ENCODE measurements around the gene DENND10. TPM values are rescaled to one million over a fixed set of nuclear protein-coding genes. Genes with fewer than 3 reads are reported as not detected.
"Not testable (repeated sequence)": the region's sequence is repeated elsewhere in the genome, so short reads cannot be mapped to it uniquely, and the experiment has no call there.

DENND10 gene
- total RNA-seq, 2 experiments from 2014 or later = 39.9 to 41.3 TPM

GRCh38 chr10:119135513-119135881 is 31.6 kb downstream of the DENND10 start:
- no peaks in the 10 kb centered on the region for H3K9me3 Mint-ChIP-seq (ENCODE audit: insufficient read depth)
- peaks cover 64% of the 10 kb centered on the region for H3K4me1 Mint-ChIP-seq (ENCODE audit: low read depth)
- CTCF ChIA-PET = interaction anchor here (0.7 kb wide), 1 partner anchor 18 kb away, joined by 3 read pairs; no protein-coding TSS in a partner anchor
- H3K27me3 Mint-ChIP-seq (ENCODE audit: low read depth) = no peaks in the 10 kb centered on the region
- peaks cover 66% of the 10 kb centered on the region for H3K36me3 Mint-ChIP-seq (ENCODE audit: low read depth)
- DNase-seq = no peak
- POLR2A ChIA-PET = no interaction called here
- no peak overlapping the region for H3K4me3 Mint-ChIP-seq
- H3K27ac Mint-ChIP-seq = peak overlapping the region; percentile 6
- no peak for ATAC-seq

DNA sequence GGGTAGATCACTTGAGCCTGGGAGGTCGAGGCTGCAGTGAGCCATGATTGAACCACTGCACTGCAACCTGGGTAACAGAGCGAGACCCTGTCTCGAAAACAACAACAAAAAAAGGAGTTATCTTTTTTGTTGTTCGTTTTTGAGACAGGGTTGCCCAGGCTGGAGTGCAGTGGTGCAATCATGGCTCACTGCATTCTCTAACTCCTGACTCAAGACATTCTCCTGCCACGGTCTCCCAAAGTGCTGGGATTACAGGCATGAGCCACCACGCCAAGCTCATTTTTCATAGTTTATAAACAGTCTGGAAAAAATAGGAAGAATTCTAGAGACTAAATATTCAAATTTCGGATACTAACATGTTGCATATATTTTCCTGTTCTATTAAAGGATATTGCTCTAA is 32.2 kb downstream of the DENND10 start:
- H3K4me1 Mint-ChIP-seq (ENCODE audit: low read depth) = peaks cover 59% of the 10 kb centered on the region
- H3K4me3 Mint-ChIP-seq = no peak overlapping the region
- POLR2A ChIA-PET = interaction anchor here (0.9 kb wide), 1 partner anchor 25 kb away, joined by 3 read pairs; no protein-coding TSS in a partner anchor
- no peaks in the 10 kb centered on the region for H3K9me3 Mint-ChIP-seq (ENCODE audit: insufficient read depth)
- no peak for ATAC-seq
- H3K36me3 Mint-ChIP-seq (ENCODE audit: low read depth) = peaks cover 66% of the 10 kb centered on the region
- CTCF ChIA-PET = interaction anchor here (0.7 kb wide), 1 partner anchor 17 kb away, joined by 3 read pairs; no protein-coding TSS in a partner anchor
- H3K27me3 Mint-ChIP-seq (ENCODE audit: low read depth) = no peaks in the 10 kb centered on the region
- DNase-seq = no peak
- no peak overlapping the region for H3K27ac Mint-ChIP-seq

DNA sequence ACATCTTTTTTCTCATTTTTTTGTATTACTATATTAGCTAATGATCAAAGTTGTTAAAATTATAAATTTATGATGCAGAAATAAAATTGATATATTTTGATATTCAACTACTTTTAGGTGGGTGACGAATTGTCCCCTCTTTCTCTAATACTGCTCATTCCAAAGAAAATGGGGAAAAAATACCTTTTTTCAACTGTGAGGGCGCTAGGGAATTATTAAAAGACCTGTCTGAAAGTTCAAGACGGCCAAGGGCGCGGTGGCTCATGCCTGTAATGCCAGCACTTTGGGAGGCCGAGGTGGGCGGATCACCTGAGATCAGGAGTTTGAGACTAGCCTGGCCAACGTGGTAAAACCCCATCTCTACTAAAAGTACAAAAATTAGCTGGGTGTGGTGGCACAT is 34.0 kb downstream of the DENND10 start:
- Mint-ChIP-seq H3K36me3 (ENCODE audit: low read depth) (peaks cover 56% of the 10 kb centered on the region), H3K4me1 (ENCODE audit: low read depth) (peaks cover 42% of the 10 kb centered on the region)
- H3K27me3 Mint-ChIP-seq (ENCODE audit: low read depth); POLR2A ChIA-PET; H3K4me3 Mint-ChIP-seq; ATAC-seq; H3K27ac Mint-ChIP-seq; H3K9me3 Mint-ChIP-seq (ENCODE audit: insufficient read depth); DNase-seq: not testable (repeated sequence)
- CTCF ChIA-PET = interaction anchor here (0.7 to 3.1 kb wide), 3 partner anchors 61 to 722 kb away, joined by 3 to 21 read pairs (median 3); no protein-coding TSS in a partner anchor

GRCh38 chr10:119138346-119139306 is 34.7 kb downstream of the DENND10 start:
- Mint-ChIP-seq H3K27me3 (ENCODE audit: low read depth) (no peaks in the 10 kb centered on the region), H3K4me3 (no peak overlapping the region), H3K4me1 (ENCODE audit: low read depth) (peaks cover 35% of the 10 kb centered on the region), H3K36me3 (ENCODE audit: low read depth) (peaks cover 52% of the 10 kb centered on the region), H3K9me3 (ENCODE audit: insufficient read depth) (no peaks in the 10 kb centered on the region), H3K27ac (peak overlapping the region; percentile 73)
- ATAC-seq (no peak), DNase-seq (no peak)
- ChIA-PET CTCF (interaction anchor here (0.7 to 3.1 kb wide), 4 partner anchors 23 to 721 kb away, joined by 3 to 21 read pairs (median 4); no protein-coding TSS in a partner anchor), POLR2A (no interaction called here)

DNA sequence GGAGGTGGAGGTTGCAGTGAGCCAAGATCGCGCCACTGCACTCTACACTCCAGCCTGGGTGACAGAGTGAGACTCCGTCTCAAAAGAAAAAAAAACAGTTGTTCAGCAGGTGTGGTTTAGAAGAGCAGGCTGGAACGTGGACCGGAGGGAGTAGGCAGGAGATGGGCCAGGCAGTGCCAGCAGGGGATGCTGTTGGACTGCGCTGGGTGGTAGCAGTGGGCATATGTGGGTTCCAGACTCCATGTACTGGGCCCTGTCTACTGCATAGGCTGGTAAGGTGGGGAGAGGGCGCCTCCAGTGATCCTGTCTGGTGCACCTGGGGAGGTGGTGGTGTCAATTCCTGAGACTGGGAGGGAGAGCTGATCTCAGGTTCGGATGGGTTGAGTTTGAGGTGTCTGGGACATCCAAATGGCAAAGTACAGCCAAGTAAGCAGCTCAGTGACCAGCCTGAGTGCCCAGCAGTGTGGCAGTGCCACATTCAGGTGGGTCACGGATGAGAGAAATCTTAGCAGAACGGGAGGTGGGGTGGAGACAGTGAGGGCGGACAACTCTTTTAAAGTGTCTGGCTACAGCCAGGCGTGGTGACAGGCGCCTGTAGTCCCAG is 35.7 kb downstream of the DENND10 start:
- CTCF ChIA-PET = interaction anchor here (0.7 to 3.1 kb wide), 9 partner anchors 13 to 93 kb away, joined by 3 to 21 read pairs (median 3); no protein-coding TSS in a partner anchor
- ATAC-seq (peak; percentile 83), DNase-seq (peak; percentile 62)
- H3K27ac Mint-ChIP-seq = peak overlapping the region; percentile 73
- POLR2A ChIA-PET = interaction anchor here (0.8 kb wide), 1 partner anchor 25 kb away, joined by 4 read pairs; no protein-coding TSS in a partner anchor
- no peaks in the 10 kb centered on the region for H3K9me3 Mint-ChIP-seq (ENCODE audit: insufficient read depth)
- H3K36me3 Mint-ChIP-seq (ENCODE audit: low read depth) = peaks cover 46% of the 10 kb centered on the region
- no peak overlapping the region for H3K4me3 Mint-ChIP-seq
- H3K27me3 Mint-ChIP-seq (ENCODE audit: low read depth) = no peaks in the 10 kb centered on the region
- peaks cover 26% of the 10 kb centered on the region for H3K4me1 Mint-ChIP-seq (ENCODE audit: low read depth)

DNA sequence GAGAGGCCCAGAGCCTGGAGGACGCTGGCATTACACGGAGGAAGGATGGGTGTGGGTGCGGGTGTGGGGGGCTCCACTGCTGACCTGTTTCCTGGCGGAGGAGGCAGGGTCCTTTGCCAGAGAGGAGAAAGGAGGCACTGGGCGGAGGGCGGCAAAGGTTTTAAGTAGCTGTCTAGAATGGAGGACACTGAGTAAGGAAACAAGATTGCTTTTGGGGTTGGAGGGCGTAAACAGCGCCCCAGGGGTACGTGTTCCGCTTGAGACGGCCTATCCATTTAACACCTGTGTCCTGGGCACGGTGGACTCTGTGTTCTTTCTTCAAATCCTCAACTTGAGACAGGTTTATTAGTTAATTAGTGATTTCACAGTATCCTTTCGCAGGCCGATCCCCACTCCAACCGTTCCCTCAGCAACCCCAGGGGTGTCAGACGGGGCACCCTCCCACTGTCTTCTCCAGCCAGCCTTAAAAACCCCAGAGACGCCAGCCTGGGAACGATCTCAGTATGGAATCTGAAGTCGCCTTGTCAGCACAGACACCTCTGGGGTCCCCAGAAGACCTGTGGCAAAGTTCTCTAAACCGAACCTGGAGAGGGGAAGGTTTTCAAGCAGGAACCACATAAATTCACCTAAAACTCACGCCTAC is 36.8 kb downstream of the DENND10 start:
- CTCF ChIA-PET = interaction anchor here (0.9 to 3.1 kb wide), 4 partner anchors 36 to 58 kb away, joined by 3 to 21 read pairs (median 3); no protein-coding TSS in a partner anchor
- Mint-ChIP-seq H3K27ac (no peak overlapping the region), H3K4me1 (ENCODE audit: low read depth) (peaks cover 20% of the 10 kb centered on the region), H3K27me3 (ENCODE audit: low read depth) (no peaks in the 10 kb centered on the region), H3K4me3 (no peak overlapping the region), H3K36me3 (ENCODE audit: low read depth) (peaks cover 40% of the 10 kb centered on the region), H3K9me3 (ENCODE audit: insufficient read depth) (no peaks in the 10 kb centered on the region)
- no peak for ATAC-seq
- DNase-seq = no peak
- POLR2A ChIA-PET = no interaction called here

DNA sequence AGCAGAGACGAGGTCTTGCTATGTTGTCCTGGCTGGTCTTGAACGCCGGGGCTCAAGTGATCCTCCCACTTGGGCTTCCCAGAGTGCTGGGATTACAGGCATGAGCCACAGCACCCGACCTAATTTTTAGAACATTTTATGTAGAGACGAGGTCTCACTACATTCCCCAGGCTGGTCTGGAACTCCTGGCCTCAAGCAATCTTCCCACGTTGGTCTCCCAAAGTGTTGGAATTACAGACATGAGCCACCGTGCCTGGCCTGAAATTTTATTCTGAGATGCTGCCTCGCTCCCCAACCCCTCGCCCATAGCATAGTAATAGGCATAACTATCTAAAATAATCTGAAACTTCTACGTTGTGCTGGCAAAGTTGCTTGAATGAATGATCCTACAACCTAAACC is 39.7 kb downstream of the DENND10 start:
- ChIA-PET POLR2A (no interaction called here), CTCF (no interaction called here)
- Mint-ChIP-seq H3K36me3 (ENCODE audit: low read depth) (peaks cover 43% of the 10 kb centered on the region), H3K9me3 (ENCODE audit: insufficient read depth) (no peaks in the 10 kb centered on the region), H3K4me1 (ENCODE audit: low read depth) (peaks cover 10% of the 10 kb centered on the region), H3K4me3 (no peak overlapping the region), H3K27ac (no peak overlapping the region), H3K27me3 (ENCODE audit: low read depth) (no peaks in the 10 kb centered on the region)
- DNase-seq (no peak), ATAC-seq (no peak)

DNA sequence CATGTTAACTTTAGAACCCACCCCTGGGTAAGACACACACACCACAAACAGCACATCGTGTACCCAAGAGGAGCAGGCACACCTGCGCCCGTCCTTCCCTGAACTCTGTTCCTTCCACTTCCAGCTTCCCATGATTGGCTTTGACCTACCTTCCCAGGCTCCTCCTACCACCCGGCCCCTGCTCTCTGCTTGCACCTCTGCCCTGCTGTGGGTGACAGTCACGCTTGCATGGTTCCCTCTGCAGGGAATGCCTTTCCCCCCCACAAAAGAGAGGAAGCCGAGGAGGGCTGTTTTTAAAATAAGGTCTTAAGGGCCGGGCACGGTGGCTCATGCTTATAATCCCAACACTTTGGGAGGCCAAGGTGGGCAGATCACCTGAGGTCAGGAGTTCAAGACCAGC is 45.2 kb downstream of the DENND10 start:
- POLR2A ChIA-PET = no interaction called here
- no peaks in the 10 kb centered on the region for H3K4me1 Mint-ChIP-seq (ENCODE audit: low read depth)
- H3K27me3 Mint-ChIP-seq (ENCODE audit: low read depth) = no peaks in the 10 kb centered on the region
- ATAC-seq (no peak), DNase-seq (no peak)
- H3K36me3 Mint-ChIP-seq (ENCODE audit: low read depth) = peaks cover 37% of the 10 kb centered on the region
- CTCF ChIA-PET = interaction anchor here (0.7 kb wide), 1 partner anchor 16 kb away, joined by 3 read pairs; no protein-coding TSS in a partner anchor
- no peak overlapping the region for H3K4me3 Mint-ChIP-seq
- H3K9me3 Mint-ChIP-seq (ENCODE audit: insufficient read depth) = no peaks in the 10 kb centered on the region
- peak overlapping the region; percentile 20 for H3K27ac Mint-ChIP-seq

GRCh38 chr10:119149729-119150128 is 45.8 kb downstream of the DENND10 start:
- H3K4me1 Mint-ChIP-seq (ENCODE audit: low read depth) = no peaks in the 10 kb centered on the region
- no peak for ATAC-seq
- H3K36me3 Mint-ChIP-seq (ENCODE audit: low read depth) = peaks cover 41% of the 10 kb centered on the region
- no peak for DNase-seq
- no peaks in the 10 kb centered on the region for H3K9me3 Mint-ChIP-seq (ENCODE audit: insufficient read depth)
- H3K4me3 Mint-ChIP-seq = no peak overlapping the region
- no peaks in the 10 kb centered on the region for H3K27me3 Mint-ChIP-seq (ENCODE audit: low read depth)
- POLR2A ChIA-PET = no interaction called here
- CTCF ChIA-PET = no interaction called here
- H3K27ac Mint-ChIP-seq = no peak overlapping the region

DNA sequence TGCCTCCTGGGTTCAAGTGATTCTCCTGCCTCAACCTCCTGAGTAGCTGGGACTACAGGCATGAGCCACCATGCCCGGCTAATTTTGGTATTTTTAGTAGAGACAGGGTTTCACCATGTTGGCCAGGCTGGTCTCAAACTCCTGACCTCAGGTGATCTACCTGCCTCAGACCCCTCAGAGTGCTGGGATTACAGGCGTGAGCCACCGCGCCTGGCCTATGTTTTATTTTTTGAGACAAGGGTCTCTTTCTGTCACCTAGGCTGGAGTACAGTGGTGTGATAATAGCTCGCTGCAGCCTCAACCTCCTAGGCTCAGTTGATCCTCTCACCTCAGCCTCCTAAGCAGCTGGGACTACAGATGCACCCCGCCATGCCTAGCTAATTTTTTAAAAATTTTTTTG is 47.7 kb downstream of the DENND10 start:
- H3K4me3 Mint-ChIP-seq; H3K9me3 Mint-ChIP-seq (ENCODE audit: insufficient read depth); POLR2A ChIA-PET; DNase-seq; H3K27me3 Mint-ChIP-seq (ENCODE audit: low read depth); H3K4me1 Mint-ChIP-seq (ENCODE audit: low read depth); H3K27ac Mint-ChIP-seq; CTCF ChIA-PET; ATAC-seq: not testable (repeated sequence)
- H3K36me3 Mint-ChIP-seq (ENCODE audit: low read depth) = peaks cover 53% of the 10 kb centered on the region

GRCh38 chr10:119153041-119153440 is 49.1 kb downstream of the DENND10 start:
- CTCF ChIA-PET = interaction anchor here (0.9 to 1.2 kb wide), 2 partner anchors 17 to 45 kb away, joined by 3 to 5 read pairs; no protein-coding TSS in a partner anchor
- DNase-seq = no peak
- ATAC-seq = no peak
- POLR2A ChIA-PET = no interaction called here
- peaks cover 3% of the 10 kb centered on the region for H3K4me1 Mint-ChIP-seq (ENCODE audit: low read depth)
- no peak overlapping the region for H3K27ac Mint-ChIP-seq
- no peaks in the 10 kb centered on the region for H3K27me3 Mint-ChIP-seq (ENCODE audit: low read depth)
- no peaks in the 10 kb centered on the region for H3K9me3 Mint-ChIP-seq (ENCODE audit: insufficient read depth)
- no peak overlapping the region for H3K4me3 Mint-ChIP-seq
- peaks cover 52% of the 10 kb centered on the region for H3K36me3 Mint-ChIP-seq (ENCODE audit: low read depth)

Measured in activated CD8-positive, alpha-beta T cell treated with anti-CD3 and anti-CD28 coated beads, Interleukin-2, amount 10 ng/mL, durations not matched to agents 7 days and 5 days (primary cell).